C4-2B (cell line): ENCODE measurements around the gene CNPPD1.

Source experiments
- CTCF ChIP-seq: fragments of 450-650 bp; conservative IDR thresholded peaks from 2 replicates; pipeline ENCODE4 v1.5.1; 2017; ENCODE audit warnings: mild to moderate bottlenecking
- ZFX ChIP-seq: fragments of 450-650 bp; IDR thresholded peaks from 2 replicates; pipeline ENCODE4 v1.6.1; 2017

DNA sequence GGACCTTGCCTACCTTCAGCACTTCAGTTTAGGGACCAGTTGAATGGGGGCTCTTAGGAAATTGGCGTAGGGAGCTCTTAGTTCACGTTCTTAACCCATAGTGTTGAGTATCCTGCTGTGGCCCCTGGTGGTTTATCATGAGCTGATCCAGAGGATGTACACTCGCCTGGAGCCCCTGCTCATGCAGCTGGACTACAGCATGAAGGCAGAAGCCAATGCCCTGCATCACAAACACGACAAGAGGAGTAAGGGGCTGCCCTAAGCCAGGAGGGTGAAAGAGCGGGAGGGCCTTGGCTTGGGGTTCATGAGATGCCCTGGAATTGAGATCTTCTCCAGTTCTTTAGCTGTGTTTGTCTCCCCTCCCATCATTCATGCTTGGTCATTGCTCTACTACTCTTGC lies 4.2 kb upstream of the CNPPD1 start:
- TF ChIP-seq CTCF: no peak
- TF ChIP-seq ZFX: no peak
